Neural cell (in vitro differentiated cells): ENCODE data around the gene CCDC127.

Experiments used
- CTCF ChIP-seq: fragments of 450-650 bp; IDR thresholded peaks from 2 replicates; pipeline ENCODE4 v1.5.1; 2014; ENCODE audit warnings: antibody characterized with exemption, mild to moderate bottlenecking, moderate library complexity; ENCODE audit not compliant: poor library complexity, severe bottlenecking
- EZH2 ChIP-seq: fragments of 200-600, 300-800 bp; shearing (Covaris generic), sonication (generic); IDR thresholded peaks from 2 replicates; pipeline ENCODE4 v1.6.1; 2014; ENCODE audit warnings: antibody characterized with exemption, low read length, borderline replicate concordance, mild to moderate bottlenecking; ENCODE audit not compliant: insufficient read depth, poor library complexity, severe bottlenecking
- POLR2AphosphoS5 ChIP-seq: IDR thresholded peaks from 2 replicates; pipeline ENCODE4 v1.6.1; 2012
- TAF1 ChIP-seq: IDR thresholded peaks from 2 replicates; pipeline ENCODE4 v1.6.1; 2012; ENCODE audit warnings: low read depth
- TF ChIP-seq, protein P1 (sequence below): IDR thresholded peaks from 2 replicates; pipeline ENCODE4 v1.6.1; 2012; ENCODE audit warnings: borderline replicate concordance

DNA sequence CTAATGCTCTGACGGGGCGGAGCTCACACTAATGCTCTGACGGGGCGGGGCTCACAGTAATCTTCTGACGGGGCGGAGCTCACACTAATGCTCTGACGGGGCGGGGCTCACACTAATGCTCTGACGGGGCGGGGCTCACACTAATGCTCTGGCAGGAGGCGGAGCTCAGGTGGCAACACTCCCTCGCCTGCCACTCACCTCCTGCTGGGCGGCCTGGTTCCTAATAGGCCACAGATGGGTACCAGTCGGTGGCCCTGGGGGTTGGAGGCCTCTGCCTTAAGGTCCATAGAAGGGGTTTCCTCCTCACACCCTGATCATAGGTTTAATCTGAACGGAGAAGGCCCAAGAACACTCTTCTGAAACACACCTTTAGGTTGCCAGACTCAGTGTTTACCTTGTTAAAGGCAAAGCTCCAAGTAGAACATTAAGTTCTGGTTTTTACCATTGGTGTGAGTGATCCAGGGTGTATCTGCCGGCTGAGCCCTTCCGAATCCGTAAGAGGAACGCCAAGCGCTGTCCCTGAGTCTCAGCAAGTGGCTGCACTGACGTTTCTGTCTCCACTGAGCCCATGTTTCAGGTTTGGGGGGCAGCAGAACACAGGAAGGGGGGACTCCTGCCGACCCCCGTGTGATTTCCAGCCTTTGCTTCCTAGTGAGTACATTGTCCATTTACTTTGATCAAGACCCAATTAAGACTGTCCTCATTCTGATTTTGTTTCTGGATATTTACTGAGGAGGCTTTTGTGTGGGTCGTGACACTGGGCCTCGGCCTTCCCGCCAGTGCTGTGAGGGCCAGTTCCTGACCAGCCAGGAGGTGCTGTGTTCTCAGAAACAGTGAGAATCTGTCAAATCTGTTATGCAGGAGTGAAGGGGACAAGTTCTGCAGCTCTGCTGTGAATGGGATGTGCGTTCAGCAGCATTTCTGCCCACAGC is 51.2 kb downstream of the CCDC127 start:
- TF ChIP-seq CTCF (no peak), POLR2AphosphoS5 (no peak), EZH2 (no peak), TAF1 (no peak)
- TF ChIP-seq, protein P1, sequence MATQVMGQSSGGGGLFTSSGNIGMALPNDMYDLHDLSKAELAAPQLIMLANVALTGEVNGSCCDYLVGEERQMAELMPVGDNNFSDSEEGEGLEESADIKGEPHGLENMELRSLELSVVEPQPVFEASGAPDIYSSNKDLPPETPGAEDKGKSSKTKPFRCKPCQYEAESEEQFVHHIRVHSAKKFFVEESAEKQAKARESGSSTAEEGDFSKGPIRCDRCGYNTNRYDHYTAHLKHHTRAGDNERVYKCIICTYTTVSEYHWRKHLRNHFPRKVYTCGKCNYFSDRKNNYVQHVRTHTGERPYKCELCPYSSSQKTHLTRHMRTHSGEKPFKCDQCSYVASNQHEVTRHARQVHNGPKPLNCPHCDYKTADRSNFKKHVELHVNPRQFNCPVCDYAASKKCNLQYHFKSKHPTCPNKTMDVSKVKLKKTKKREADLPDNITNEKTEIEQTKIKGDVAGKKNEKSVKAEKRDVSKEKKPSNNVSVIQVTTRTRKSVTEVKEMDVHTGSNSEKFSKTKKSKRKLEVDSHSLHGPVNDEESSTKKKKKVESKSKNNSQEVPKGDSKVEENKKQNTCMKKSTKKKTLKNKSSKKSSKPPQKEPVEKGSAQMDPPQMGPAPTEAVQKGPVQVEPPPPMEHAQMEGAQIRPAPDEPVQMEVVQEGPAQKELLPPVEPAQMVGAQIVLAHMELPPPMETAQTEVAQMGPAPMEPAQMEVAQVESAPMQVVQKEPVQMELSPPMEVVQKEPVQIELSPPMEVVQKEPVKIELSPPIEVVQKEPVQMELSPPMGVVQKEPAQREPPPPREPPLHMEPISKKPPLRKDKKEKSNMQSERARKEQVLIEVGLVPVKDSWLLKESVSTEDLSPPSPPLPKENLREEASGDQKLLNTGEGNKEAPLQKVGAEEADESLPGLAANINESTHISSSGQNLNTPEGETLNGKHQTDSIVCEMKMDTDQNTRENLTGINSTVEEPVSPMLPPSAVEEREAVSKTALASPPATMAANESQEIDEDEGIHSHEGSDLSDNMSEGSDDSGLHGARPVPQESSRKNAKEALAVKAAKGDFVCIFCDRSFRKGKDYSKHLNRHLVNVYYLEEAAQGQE: no peak
